Measurements from ENCODE around the gene POU2F3.

The POU2F3 gene

DNA sequence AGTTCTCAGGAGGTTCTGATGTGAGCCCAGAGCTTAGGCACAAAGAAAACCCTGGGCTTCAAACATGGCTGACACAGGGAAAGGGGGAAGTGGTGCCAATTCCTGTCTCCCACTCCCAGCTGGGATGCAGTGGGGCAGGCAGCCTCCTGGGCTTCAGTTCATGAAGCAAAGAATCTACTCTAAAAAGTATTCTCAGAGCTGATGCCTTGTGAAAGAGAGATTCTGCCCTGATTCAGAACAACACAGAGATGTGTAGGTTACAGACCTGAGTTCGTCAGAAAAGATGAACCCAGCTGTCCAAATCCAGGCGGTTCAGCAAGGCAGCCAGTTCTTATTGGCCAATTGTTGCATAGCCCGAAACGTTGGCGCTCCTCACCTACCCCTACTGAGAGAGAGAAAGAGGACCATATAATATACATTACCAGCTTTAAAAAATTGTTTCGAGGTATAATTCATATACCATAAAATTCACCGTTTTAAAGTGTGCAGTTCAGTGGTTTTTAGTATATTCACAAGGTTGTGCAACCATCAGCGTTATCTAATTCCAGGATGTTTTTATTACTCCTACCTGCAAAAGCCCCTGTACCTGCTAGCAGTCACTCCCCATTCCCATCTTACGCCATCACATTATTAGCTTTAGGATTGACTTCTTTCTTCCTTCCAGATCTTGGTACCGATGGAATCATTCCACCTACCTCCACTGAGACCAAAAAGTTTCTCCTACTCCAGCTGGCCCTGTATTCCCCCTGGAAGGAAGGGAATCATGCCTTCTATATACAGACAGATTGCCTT, 77.9 kb downstream of the POU2F3 start:
- DNase-seq (ENCODE audit: low read depth): no peak

DNA sequence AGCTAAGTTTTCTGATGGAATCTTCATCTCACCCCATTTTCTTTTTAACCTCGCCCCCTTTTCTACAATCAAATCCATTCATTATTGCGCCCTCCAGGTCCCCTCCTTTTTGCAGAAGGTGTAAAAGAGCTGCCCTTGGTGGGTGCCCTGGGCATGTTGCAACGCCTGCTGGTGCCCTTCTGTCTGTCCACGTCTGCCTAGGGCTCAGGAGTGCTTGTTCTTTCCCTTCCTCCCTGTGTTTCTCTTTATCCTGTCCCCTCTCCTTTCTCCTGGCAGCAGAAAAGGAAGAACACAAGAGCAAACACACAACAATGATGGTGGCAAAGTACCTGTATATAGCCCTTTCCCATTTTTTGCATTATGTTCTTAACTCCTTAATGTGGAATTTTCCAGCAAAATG, 79.0 kb downstream of the POU2F3 start:
- DNase-seq (ENCODE audit: low read depth): no peak

DNA sequence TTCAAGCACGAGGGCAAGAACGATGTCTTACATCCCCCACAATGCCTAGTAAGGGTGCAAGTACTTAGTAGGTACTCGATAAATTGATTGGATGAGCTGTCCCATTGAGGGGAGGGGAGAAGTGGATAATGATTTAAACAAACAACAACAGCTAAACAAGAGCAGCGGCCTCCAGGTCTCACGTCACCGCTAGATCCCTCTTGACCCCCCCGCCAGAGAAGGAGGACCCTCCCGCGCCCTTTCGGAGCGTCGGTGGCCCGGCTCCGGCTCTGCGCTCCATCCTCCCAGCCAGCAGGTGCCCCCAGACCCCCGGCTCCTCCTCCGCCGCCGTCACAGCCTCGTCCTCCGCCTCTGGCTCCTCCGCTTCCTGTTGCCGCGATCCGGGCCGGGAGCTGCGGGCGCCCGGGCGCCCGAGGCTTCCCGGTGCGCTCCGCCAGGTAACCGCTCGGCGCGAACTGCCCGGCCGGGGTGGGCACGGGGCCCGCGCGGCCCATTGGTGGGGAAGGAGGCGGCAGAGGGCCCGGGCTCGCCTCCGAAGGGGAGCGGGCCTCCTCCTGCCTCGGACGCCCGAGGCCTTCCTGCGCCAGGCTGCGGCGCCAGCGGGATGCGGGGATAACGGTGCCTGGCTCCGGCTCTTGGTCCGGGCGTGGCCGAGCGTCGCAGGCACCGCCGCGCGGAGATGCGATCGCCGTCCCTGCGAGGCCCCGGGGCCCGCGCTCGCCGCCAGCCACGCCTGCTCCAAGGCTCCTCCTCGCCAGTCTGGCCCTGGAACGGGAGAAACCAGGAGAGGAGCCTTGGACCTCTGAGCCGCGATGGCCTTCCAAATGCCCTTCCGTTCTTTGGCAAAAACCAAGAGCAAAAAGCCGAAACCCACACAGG, 85.2 kb downstream of the POU2F3 start, which contains the start of gene TLCD5:
Gene TLCD5, plus strand, starts transcription at position 368 of the 879 bp plus-strand sequence. CDS start 2,143 bp downstream, outside the sequence.
- DNase-seq (ENCODE audit: low read depth): no peak

DNA sequence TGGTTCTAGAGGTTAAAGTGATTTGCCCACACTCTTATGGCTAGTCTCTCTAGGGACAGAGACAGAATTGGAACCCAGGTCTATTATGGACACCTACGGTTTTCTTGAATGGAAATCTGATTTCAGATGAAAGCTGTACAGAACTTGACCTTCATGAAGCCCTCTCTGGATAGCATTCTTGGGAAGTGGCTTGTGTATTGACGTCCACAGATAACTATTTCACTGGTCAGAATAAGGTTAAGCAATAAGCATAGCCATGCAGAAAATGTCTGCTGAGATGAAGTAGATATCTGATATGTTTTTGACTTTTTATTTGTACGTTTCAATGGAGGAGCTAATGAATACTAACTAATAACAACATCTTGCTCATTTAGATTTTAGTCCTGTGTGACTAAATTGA, 86.3 kb downstream of the POU2F3 start:
- no peak for DNase-seq (ENCODE audit: low read depth)

DNA sequence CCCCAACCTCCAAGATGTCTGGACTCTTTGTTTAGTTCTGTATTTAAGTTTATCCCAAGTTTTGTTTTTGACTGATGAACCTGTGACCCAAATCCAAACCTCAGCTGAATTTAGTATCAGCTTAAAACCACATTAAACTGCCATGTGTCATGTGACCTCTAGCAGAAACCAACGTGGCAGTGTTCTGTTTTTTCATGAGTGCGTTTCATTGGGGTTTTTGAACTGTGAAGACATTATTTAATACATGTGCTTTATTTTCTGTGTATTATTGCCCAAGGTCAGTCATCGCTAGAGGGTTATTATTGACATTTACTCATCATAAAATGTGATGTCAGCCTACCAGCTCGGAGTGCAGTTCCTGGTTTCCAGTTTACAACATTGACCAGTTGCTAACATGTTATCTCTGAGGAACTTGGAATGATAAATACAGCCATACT, 86.9 kb downstream of the POU2F3 start:
- DNase-seq (ENCODE audit: low read depth): no peak

DNA sequence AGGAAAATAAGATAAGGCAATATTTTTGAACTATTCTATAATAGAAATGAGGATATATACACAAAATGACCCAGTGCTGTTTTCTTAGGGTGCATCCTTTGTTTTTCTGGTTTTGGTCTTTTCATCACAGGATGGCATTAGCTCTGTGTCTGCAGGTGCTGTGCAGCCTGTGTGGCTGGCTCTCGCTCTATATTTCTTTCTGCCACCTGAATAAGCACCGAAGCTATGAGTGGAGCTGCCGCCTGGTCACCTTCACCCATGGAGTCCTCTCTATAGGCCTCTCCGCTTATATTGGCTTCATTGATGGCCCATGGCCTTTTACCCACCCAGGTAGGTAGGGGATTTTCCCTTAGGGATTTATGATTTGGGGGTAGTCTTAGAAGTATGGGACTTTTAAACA, 87.4 kb downstream of the POU2F3 start:
- no peak for DNase-seq (ENCODE audit: low read depth)

DNA sequence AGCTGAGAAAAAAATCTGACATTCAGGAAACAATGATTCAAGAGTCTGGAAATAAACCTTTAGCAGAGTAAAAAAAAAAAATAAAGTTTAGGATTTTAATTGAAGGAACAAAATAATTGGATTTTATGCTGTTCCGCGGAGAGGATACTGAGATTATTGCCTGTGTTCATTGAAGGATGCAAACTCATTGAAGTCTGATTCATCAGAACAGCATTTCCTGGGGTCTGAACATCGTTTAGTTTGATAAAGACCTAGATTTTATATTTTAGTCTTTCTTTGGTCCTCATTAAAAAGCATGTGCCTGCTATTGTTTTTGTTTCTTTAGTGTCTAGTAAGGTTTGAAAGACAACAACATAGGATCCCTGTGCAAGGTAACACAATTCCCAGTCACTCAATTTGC, 89.6 kb downstream of the POU2F3 start:
- DNase-seq (ENCODE audit: low read depth): no peak

DNA sequence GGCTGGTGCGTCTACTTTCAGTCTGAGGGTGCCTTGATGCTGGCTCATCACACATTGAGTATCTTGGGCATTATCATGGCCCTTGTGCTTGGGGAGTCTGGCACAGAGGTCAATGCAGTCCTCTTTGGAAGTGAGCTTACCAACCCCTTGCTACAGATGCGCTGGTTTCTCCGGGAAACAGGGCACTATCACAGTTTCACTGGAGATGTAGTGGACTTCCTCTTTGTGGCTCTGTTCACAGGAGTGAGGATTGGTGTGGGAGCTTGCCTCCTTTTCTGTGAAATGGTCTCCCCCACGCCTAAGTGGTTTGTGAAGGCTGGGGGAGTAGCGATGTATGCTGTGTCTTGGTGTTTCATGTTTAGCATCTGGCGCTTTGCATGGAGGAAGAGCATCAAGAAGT, 90.1 kb downstream of the POU2F3 start:
- DNase-seq (ENCODE audit: low read depth): no peak

DNA sequence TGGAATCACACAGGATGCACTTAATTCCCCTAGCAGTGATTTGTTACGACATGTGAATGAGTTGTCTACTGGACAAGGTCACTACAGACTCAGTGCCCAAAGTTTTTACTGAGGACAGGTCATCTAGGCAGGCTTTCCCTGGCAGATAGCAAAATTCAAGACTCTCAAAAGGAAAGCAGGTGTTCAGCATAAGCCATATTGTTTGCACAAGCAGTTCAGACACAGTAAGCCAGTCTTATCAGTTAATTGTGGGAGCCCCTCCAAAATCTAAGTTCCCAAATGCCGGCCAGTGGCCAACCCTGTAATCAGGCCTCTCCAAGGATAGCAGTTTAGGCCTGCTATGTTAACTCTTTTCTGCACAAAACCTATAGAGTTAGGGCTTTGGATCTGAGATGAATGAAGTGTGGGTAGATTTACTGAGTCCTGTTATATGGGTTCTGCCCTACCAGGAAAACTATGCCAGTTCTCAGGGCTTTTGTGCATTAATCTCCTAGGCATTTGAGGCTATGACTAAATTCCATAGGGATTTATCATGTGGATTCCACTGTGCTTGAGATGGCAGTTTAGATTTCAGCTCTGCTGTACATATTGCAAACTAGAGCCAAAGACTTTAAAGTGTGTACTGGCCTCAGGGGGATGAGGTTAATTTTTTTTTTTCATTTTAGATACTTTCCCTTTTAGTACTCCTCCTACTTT, 91.5 kb downstream of the POU2F3 start:
- no peak for DNase-seq (ENCODE audit: low read depth)

DNA sequence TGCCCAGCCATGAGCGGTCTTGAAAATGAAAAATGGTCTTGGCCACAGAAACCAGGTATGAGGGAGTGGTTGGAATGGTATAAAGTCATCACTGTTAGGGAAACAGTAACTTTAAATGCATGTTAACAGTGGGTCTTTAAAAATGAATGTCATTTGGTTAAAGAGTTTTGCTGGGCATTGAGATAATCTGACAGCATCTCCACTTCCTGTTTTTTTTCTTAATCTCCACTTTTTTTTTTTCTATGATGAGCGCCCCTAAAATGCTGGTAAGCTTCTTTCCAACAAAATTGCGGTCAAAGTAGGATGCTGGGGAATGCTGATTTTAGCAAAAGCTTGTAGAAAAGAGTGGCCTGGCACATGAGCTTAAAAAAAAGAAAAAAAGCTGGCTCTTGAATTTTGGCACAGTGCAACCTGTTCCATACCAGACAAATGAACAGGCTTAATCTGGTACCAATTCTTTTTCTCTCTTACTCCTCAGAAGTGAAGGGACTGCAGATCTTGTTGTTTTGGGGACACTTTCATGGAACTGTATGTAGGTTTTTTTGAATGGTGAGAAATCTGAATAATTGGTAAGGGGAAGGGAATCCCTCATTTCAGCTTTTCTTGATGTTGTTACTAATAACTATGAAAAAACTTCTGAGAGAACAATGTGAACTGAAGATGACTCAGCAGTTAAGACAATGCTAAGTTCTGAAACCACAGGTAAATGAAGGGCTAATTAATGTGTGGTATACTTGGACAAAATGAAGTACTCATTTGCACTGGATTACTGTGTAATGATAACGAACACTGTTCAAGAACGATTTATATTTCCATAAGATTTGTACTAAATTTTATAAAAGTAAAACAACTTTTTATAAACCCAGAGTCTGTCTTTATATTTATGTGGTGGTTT, 93.1 kb downstream of the POU2F3 start:
- DNase-seq (ENCODE audit: low read depth): no peak

DNA sequence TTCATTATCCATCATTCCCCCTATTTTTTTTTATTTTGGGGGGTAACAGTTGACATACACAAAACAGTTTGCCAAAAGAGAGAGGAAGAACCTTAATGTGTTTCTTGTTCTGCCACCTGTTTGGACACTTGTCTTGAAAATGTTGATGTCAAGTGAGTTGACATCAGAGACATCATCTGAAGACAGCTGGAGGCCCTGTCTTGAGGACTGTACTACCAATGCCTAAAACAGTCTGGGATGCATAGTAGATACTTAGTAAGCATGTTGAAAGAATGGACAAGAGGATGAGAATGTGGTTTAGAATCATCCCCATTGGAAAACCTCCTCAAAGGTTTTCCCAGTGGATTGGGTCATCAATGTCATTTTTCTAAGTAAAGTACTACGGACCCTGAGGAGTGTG, 93.9 kb downstream of the POU2F3 start:
- DNase-seq (ENCODE audit: low read depth): no peak

DNA sequence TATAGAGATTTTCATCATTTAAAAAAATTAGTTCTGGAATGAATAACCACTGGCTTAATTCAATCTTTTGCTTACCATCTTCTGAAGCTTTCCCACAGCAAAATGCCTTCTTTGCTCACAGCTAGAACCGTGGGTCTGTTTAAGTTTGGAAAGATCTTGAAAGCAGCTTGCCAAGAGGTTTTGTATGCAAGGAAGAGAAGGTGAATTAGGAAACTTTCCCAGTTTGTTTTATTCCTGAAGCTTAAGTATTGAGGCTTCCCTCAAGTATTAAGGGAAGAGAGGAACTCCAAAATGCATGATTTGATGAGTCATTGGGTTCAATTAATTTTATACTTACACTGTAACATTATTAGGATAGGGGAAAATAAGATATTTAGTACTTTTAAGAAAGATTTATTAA, 94.4 kb downstream of the POU2F3 start:
- DNase-seq (ENCODE audit: low read depth): no peak

DNA sequence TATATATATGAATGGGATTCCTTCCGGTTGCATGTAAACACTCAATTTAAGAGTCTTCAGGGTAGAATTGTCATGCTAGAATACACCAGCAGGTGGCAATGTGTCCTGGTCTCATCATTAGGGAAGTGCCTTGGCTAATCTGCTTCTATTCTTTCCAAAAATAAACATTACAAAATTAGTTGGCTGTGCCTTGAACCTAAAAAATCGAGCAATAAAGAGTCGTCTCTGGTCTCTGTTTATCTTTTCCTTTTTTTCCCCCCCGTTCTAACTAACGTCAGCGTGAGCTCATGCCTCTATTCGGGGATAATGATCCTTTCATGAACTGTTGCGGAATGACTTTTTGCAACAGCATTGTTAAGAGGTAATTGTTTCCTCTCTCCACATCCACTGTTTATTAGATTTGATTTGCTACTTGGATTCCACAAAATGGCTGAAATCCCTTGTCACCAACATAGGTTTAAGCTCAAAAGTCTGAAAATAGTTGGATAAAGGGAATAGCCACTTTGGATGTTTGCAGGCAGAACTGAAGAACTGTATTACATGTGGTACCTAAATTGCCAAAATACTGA, 95.0 kb downstream of the POU2F3 start:
- DNase-seq (ENCODE audit: low read depth): peak; percentile 17

DNA sequence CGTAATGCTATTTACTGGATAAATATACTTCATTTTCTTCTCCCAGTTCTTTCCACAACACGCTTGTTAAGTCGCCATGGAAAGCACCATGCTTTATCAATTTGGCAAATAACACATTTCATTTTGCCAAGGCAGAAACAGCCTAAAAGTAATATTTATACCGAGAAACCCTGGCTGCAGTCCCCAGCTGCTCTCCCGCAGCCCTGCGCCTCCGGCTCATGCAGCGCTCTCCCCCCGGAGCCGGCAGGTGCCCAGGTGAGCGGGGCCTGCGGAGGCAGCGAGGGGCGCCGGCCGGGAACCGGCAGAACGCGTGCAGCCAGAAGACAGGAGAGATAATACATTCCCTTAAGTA, 95.6 kb downstream of the POU2F3 start:
- DNase-seq (ENCODE audit: low read depth): no peak

DNA sequence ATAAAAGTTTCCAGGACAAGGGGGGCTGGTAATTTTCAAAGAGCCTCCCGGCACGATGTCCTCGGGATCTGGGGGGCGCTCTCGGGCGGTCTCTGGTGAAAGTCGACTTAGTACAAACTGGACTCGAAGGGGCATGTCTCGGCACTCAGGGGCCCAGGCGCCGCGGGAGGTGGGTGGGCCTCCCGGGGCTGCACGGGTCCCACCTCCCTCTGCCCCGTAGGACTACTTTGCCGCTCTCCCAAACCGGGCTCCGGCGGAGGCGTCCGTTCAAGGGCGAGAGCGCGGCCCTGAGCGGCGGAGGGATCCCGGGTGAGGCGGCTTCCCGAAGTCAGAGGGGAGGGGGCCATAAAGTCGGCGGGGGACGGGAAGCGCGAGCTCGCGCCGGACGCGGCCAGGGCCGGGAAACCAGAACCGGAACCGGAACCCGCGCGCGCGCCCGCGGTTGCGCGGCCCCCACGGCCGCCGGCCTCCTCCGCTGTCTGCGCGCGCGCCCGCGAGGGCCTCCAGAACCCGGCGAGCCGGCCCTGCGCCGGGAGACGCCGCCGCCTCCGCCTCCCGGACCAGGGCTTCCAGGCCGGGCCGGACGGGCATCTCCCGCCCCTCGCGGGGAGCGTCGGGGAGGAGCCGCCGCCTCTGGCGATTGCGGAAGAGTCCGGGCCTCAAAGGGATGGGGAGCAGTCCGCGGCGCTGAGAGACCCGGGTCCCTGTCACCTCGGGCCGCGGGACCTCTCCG, 96.1 kb downstream of the POU2F3 start, which contains the start of gene ARHGEF12:
Gene ARHGEF12, plus strand, starts transcription at position 506 of the 733 bp plus-strand sequence. CDS start 831 bp downstream, outside the sequence.
- peak; percentile 47 for DNase-seq (ENCODE audit: low read depth)

DNA sequence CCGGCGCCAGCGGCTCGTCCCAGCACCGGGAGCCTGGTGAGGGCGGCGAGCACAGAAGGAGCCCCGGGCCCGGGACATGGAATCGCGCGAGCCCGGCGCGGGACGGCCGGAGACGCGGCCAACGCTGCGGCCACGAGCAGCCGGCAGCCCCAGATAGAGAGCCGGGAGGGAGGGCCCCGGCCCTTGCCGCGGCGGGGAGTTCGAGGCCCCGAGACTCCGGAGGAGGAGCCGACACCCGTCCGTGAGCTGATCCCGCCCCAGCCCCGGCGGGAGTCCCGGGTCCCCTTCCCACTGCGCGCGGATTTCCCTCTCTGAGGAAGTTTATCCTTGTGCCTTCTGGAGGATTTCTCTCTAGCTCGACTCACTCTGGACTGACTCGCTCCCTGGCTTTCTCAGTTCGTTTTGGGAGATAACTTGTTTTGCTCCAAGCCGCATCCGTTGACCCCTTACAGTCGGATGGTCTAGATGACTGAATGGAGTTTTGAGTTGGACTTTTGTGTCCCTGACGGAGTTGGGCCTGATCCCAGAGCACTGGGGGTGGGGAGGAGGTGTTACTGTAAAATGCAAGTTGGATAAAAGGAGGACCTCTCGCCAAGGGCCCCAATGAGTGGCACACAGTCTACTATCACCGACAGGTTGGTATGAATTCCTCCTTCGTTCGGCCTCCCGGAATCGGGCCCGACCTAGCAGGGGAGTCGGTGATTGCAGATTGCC, 96.9 kb downstream of the POU2F3 start:
- no peak for DNase-seq (ENCODE audit: low read depth)

DNA sequence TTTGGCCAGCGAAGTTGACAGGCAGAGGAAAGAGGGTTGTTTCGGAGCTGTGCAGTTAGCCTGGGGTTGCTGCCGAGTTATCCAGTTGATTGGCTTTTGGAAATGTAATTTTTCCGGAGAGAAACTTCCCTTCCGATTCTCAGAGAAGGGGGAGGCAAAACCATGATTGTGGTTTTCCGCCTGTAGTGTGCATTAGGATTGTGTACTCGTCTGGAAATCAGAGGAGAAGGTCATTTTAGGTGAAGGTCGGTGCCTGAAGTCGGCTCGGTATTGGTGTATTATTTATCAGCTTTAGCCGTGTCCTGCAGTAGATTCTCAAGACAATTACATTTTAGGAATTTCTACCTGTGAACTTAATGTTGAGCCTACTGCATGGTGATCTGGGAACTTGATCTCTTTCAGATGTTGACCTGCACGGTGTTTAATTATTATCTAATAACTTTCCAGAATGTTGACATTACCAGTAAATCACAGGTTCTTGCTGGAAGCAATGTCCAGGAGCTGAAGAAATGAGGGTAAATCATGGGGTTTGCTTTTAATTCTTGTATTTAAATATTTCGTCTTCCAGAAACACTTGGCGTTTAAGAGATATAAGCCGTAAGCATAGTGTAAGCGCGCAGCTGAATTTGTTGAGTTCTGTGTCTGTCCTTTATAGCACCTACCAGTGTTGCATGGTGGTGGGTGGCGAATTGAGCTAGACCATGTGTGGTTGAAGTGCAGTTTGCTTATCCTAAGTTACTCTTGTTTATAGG, 97.6 kb downstream of the POU2F3 start:
- no peak for DNase-seq (ENCODE audit: low read depth)

DNA sequence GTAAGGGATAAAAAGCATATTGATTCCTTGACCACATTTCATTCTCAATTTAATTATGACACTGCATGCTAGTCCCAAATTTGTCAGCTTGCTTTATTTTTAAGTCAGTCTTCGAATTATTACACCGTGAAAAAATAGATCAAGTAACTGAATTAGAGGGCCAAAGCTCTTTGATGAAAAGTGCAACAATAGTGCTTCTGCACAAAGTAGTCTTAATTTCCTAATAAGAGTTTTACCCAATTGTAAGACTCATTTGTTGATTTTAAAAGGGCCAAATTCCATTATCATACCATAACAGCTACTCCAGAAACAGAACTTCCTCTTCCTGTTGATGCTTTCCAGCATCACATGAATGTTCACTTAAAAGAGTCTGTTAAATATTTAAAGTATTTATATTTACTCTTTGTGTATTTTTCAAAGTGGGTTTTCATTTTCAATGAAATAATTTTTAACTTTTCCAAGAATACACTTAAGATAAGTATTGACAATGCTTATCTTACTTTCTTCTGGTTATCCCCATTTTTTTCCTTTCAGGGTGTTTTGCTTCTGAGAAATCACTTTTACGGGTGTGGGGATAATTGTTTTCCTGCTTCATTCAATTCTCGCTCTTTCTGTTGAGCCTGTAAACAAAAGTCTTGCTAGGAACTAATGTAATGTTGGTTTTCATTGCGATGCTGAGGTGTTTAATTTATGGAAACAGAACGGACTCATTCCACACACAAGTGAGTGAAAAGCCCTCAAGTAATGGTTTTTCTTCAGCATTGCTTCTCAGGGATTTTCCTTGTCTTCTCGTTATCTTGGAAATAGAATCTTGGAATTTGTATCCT, 98.4 kb downstream of the POU2F3 start:
- no peak for DNase-seq (ENCODE audit: low read depth)

Data from T-helper 22 cell (primary cell).